GM21528 (cell line): Measurements from ENCODE around the gene LUC7L2.
"Not testable (repeated sequence)": the region's sequence is repeated elsewhere in the genome, so short reads cannot be mapped to it uniquely, and the experiment has no call there.

Experiments used
- ATAC-seq: cut with Tn5 transposase; IDR thresholded peaks from one replicate; pipeline ENCODE4 v1.9.1; 2021; ENCODE audit warnings: mild to moderate bottlenecking, moderate library complexity; ENCODE audit not compliant: unreplicated experiment, low FRiP score

Gene LUC7L2

DNA sequence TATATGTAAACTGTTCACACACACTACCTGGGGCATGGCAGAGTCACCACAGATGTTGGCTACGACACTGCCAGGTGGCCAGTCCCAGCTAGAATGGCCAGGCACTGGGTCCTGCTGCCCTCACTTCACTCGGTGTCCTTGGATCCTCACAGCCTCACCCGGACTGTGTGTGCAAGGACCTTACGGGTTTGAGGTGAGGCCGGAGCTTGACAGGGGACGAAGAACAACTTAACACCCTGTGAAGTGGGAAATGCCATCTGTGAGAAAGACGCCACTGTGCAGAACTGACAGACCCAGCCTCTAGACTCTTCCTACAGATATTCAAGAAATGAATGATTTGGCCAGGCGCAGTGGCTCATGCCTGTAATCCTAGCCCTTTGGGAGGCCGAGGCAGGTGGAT is 77.1 kb downstream of the LUC7L2 start:
- no peak for ATAC-seq

DNA sequence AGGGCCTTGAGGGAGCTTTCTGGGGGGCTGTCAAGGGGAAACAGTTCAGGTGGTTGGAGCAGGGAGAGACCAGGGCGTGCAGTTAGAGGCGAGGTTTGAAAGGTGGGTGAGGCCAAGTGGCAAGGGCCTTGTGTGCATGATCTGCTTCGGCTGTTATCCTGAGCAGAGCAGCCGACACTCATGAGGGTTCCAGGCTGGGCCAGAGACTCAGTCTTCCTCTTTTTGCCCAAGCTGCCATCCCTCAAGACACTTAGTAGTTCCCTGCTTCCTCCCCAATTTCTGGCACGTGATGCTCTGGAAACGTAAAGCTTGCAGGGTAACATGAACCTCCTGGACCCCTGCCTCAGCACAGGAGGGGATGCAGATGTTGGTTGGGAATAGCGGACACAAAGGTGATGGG is 79.7 kb downstream of the LUC7L2 start:
- ATAC-seq: no peak

DNA sequence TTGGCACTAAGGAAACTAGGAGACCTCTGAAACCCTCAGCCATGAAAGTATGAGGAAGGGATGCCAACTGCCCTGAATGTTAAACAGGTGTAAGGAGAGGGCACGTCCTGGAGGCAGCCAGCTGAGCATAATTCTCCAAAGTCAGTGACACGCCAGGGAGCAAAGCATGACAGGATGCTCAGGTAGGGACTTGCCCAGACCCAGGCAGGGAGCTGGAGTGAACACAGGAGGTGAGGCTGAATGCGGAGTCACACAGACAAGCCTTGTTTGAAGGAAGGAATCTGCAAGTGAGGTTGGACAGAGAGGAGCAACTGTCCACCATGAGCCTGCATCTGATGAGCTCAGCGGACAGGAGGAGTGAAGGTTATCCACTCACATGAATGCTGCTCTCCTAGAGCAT is 82.3 kb downstream of the LUC7L2 start:
- ATAC-seq: no peak

DNA sequence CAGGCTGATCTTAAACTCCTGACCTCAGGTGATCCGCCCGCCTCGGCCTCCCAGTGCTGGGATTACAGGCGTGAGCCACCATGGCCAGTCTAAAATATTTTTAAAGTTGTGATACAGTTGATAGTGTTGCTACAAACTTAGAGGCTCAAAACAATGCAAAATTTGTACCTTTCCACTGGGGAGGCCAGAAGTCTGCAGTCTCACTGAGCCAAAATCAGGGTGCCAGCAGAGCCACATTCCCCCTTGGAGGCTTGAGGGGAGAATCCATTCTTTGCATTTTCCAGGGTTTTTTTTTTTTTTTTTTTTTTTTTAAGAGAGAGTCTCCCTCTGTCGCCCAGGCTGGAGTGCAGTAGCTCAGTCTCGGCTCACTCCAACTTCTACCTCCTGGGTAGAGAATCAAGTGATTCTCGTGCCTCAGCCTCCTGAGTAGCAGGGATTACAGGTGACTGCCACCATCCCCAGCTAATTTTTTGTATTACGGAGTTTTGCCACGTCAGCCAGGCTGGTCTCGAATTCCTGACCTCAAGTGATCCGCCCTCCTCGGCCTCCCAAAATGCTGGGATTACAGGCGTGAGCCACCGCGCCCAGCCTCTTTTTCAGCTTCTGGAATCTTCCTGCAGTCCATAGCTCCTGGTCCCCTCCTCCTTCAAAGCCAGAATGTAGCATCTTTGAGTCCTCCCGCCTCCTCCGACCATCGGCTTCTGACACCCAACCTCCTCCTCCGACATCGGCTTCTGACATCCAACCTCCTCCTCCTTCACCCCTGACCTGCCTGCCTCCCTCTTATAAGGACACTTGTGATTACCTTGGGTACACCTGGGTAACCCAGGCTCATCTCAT is 86.6 kb downstream of the LUC7L2 start:
- ATAC-seq: no peak

DNA sequence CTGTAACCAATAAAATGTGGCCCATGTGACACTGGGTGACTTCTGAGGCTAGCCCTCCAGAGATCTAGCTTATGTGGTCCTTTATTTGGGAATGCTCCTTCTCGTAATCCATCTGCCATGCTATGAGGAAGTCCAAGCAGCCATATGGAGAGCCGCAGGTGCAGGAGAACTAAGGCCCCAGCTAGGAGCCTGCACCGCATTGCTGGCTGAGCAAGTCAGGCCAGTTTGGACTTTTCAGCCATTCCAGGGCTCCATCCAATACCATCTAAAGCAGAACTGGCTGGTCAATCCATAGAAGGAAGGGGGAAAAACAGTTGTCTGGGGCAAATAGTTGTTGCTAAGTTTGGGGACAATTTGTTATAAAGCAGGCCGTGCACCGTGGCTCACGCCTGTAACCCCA is 91.2 kb downstream of the LUC7L2 start:
- no peak for ATAC-seq

DNA sequence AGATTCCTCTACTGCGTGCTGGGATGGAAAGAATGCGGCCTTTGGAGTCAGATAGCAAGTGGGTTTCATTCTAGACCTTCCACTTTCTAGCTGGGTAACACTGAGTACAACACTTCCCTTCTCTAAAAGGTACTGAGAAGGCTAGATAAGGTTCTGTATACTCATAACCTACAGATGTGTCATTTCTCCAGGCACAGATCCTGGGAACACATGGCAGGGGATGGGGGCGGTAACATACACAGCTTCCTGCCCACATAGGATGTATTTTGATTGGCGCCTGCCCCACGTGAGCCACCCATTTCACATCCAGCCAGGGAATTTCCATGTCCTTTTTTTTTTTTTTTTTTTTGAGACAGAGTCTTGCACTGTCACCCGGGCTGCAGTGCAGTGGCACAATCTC is 91.9 kb downstream of the LUC7L2 start:
- ATAC-seq: no peak

DNA sequence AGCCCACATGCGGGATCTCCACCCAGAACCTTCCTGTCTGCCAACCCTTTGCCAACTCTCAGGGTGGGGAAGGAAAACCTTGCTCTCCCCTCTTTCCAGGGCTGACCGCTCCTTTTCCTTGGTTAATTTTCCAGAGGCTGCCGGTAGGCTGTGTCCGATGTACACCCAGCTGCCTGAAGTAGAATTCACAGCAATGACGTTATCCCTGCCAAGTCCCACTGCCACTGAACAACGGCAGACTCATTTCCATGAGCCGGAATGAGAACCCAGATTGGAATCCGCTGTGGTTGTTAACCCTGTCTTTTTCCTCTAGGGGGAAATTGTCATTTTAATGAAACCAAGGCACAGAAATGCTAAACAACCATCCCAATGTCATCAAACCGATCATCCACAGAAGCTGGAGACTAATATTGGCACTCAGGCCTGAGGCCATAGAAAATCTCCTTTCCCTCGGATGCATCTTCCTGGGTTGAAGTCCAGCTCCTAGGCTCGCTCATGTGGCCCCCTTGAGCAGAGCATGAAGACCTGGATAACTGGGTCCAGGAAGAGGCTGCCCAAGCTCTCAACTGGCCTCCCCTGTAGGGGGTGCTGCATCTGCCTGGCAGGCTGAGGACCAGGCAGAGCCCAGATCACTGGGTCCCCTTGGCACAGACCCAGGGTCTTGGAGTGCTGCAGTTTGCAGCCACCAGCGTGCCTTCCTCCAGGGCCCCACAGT is 93.4 kb downstream of the LUC7L2 start:
- no peak for ATAC-seq

DNA sequence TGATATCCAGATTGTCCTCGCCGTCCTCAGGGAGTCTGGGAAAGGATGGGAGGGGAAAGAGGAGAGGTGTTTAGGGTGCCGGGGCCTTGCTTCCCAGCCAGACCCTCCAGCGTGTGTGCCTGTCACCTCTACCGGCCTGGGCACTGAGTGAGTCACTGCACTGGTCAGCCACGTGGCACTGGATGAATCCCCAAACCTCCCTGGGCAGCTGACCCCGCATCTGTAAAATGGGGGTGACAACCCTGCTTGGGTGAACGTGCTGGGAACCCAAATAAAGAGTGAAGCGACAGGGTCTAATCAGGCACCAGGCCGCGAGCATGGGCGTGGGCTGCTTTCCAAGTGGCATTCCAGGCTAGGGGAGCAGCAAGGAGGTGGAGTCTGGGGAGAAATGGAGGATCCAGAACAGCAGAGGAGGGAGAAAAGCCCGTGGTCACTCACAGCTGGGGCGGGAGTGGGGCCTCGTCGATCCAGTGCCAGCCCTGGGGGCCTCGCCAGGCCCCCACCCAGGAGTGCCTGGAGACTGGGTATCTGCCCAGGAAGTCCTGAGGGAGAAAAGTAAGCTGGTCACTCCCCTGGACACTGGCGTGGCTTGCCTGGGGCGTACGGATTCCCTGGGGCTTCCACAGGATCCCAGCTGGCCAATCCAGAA is 94.1 kb downstream of the LUC7L2 start:
- ATAC-seq: no peak

DNA sequence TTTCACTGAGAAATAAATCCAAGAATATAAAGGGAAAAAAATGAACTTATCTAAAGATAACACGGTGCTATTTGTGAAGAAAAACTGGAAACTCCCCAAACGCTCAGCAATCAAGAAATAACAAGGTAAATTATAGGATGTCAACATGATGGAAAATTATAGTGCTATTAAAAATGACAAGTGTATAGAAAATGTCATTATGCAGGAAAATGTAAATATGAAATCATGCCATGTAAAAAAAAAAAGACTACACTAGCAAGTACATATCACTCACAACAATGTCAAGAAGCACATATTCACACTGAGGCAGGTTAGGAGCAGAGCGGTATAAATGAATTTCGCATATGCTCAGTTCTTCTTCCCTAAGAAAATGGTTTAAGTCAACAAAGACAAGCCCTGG is 96.1 kb downstream of the LUC7L2 start:
- no peak for ATAC-seq

DNA sequence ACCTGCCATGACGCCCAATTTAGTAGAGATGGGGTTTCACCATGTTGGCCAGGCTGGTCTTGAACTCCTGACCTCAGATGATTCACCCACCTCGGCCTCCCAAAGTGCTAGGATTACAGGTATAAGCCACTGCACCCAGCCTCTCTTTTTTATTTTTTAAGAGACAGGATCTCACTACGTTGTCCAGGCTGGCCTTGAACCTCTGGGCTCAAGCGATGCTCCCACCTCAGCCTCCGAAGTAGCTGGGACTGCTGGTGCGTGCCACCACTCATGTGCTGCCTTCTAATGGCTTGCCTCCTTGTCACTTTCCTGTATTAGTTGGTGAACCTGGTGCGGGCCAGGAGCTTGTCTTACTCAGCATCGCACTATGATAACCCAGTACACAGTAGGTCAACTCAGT is 96.8 kb downstream of the LUC7L2 start:
- no peak for ATAC-seq

DNA sequence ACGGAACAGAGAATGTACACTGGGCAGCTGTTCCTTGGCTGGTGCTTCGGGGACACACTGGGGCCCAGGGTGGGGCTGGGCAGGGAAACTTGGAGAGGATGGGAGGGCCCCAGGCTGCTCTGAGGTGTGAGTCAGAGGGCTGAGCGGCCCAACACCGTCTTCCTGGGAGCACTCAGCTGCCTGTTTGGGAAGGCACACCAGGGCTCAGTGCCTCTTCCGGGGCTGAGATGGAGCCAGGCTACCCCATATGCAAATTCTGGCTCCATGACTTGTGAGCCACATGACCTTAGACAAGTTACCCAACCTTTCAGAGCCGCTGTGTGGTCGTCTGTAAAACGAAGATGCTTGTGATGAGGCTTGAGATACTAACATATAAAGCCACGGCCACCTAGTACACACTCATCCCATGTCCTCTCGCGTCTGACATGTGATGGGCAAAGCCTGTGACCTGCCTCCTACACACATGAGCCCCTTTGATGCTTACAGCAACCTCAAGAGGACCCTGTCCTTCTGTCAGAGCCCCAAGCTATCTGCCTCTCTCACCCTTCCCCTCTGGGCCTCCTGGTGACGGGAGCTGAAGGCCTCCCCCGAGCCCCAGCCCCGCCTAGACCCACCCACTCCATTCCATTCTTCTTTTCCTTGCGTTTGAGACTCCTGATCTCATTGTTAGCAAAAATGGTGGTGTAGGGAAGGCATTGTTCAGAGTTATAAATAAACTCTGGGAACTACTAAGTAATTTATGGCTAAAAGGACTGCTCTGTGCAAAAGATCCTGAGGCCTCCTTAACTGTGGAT is 97.7 kb downstream of the LUC7L2 start:
- ATAC-seq: no peak

DNA sequence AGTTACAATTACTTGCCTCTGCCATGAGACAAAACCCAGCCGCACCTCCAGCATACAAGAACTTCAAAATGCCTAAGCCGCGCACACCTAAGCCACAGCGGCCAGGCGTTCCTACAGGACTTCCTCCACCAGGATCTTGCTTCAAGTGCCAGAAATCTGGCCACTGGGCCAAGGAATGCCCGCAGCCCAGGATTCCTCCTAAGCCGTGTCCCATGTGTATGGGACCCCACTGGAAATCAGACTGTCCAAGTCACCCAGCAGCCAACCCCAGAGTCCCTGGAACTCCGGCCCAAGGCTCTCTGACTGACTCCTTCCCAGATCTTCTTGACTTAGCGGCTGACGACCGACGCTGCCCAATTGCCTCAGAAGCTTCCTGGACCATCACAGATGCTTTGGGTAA is 103.7 kb downstream of the LUC7L2 start:
- not testable (repeated sequence) for ATAC-seq

DNA sequence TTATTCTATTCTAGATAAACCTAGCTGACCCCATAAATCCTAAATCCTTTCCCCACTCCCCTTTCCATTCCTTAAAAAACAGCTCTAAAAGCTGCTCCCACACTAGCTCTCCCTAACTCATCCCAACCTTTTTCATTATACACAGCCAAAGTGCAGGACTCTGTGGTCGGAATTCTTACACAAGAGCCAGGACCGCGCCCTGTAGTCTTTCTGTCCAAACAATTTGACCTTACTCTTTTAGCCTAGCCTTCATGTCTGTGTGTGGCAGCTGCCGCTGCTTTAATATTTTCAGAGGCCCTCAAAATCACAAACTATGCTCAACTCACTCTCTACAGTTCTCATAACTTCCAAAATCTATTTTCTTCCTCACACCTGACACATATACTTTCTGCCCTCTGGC is 104.8 kb downstream of the LUC7L2 start:
- not testable (repeated sequence) for ATAC-seq

DNA sequence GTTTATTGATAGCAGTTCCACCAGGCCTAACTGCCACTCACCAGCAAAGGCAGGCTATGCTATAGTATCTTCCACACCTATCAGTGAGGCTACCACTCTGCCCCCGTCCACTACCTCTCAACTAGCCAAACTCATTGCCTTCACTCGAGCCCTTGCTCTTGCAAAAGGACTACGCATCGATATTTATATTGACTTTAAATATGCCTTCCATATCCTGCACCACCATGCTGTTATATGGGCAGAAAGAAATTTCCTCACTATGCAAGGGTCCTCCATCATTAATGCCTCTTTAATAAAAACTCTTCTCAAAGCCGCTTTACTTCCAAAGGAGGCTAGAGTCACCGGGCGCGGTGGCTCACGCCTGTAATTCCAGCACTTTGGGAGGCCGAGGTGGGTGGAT is 105.4 kb downstream of the LUC7L2 start:
- ATAC-seq: not testable (repeated sequence)

DNA sequence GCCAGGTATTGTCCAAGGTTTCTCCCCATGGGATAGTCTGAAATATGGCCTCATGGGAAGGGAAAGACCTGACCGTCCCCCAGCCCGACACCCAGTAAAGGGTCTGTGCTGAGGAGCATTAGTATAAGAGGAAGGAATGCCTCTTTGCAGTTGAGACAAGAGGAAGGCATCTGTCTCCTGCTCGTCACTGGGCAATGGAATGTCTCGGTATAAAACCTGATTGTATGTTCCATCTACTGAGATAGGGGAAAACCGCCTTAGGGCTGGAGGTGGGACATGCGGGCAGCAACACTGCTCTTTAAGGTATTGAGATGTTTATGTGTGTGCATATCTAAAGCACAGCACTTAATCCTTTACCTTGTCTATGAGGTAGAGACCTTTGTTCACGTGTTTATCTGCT is 108.0 kb downstream of the LUC7L2 start:
- ATAC-seq: not testable (repeated sequence)

DNA sequence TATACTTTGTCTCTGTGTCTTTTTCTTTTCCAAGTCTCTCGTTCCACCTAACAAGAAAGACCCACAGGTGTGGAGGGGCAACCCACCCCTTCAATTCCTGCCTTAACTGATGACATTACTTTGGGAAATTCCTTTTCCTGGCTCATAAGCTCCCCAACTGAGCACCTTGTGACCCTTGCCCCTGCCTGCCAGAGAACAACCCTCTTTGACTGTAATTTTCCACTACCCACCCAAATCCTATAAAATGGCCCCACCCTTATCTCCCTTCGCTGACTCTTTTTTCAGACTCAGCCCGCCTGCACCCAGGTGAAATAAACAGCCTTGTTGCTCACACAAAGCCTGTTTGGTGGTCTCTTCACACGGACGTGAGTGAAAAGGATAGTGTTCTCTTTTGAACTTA is 108.6 kb downstream of the LUC7L2 start:
- ATAC-seq: not testable (repeated sequence)

DNA sequence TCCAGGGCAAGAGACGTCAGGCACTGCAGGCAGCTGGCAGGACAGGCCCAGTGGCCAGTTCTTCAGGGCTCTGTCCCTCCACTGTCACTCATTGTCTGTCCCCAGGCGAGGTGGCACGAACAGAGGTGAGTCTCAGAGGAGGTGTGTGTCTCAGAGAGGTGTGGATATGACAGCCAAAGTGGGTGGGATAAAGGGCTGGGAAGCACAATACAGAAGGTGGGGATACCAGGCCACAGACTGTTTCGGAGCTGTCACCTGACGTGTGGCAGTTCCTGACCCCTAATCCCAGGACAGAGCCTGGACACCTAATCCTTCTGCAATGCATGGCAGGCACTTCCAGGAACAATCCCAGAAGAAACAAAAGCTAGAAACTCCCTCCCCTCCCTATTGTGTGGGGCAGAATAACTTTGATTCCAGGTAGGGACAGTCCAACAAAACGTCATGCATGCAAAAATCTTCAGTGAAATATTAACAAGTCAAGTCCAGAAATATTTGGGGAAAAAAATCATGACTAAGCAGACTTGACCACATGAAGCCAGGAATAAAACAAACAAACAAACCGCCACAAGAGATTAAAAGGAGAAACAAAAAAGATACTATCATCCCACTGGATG is 112.2 kb downstream of the LUC7L2 start:
- no peak for ATAC-seq
